Stomach (tissue), 9 donors: ENCODE results near the gene TCF7L1. TPM values are rescaled to one million over a fixed set of nuclear protein-coding genes. Genes with fewer than 3 reads are reported as not detected.

ENCODE experiments used
- DNase-seq, 2 donors: peaks; one replicate each; pipeline versions ENCODE4 v3.0.0 to v3.0.0-alpha.2; 2013 to 2019
- H3K27ac ChIP-seq, 5 donors: fragments of 200-600 bp in 4 of 5; sonication (generic) in 4 of 5; one replicate each; pipeline ENCODE4 v1.5.1; 2013 to 2019; ENCODE audit warnings: mild to moderate bottlenecking in 1 of 5, moderate library complexity in 1 of 5
- H3K27me3 ChIP-seq, 3 donors: fragments of 200-600 bp; sonication (generic); one replicate each; pipeline ENCODE4 v1.5.1; 2017 to 2019; ENCODE audit warnings: mixed run types in 1 of 3
- H3K36me3 ChIP-seq, 4 donors: fragments of 200-600 bp; sonication (generic); 1 replicate in 3 of 4; 2 replicates in 1 of 4; pipeline ENCODE4 v1.5.1; 2016 to 2019
- H3K4me1 ChIP-seq, 4 donors: fragments of 200-600 bp; sonication (generic); one replicate each; pipeline ENCODE4 v1.5.1; 2016 to 2019
- H3K4me3 ChIP-seq, 4 donors: fragments of 200-600 bp; sonication (generic) in 3 of 4; one replicate each; pipeline ENCODE4 v1.5.1; 2016 to 2019; ENCODE audit warnings: mild to moderate bottlenecking in 1 of 4
- H3K9me3 ChIP-seq, 4 donors: fragments of 200-600 bp; sonication (generic); one replicate each; pipeline ENCODE4 v1.5.1; 2016 to 2019
- EP300 ChIP-seq: sonication (generic); formaldehyde crosslinking; IDR thresholded peaks from one replicate; pipeline ENCODE4 v1.6.1; 2017; ENCODE audit warnings: antibody characterized with exemption
- POLR2A ChIP-seq, 4 donors: fragments of 450-650 bp; IDR thresholded peaks; one replicate each; pipeline ENCODE4 v1.6.1; 2016; ENCODE audit warnings: antibody characterized with exemption in 4 of 4, control low read depth in 2 of 4, mild to moderate bottlenecking in 1 of 4, moderate library complexity in 1 of 4
- POLR2AphosphoS5 ChIP-seq, 3 donors: sonication (generic); formaldehyde crosslinking; IDR thresholded peaks; one replicate each; pipeline ENCODE4 v1.6.1; 2016; ENCODE audit warnings: antibody characterized with exemption in 3 of 3
- WGBS, 5 donors: extraction: QIAGEN DNeasy Blood & Tissue Kit in 3 of 5; methylation state at CpG; one replicate each; pipeline versions ENCODE4 v1.1.5 to v1.1.7; 2013 to 2018; 5-methylcytosine and 5-hydroxymethylcytosine counted together
- intact Hi-C: fragments of 100-400 bp; cut with DNase I; formaldehyde crosslinking; loops from one replicate; pipeline ENCODE4 v1.15.1; 2023; ENCODE audit warnings: low total_unique reads
- polyA plus RNA-seq, 3 donors: library from polyadenylated mRNA; stranded (reverse); fragments of 200-250 nt; gene quantifications; one replicate each; pipeline ENCODE4 v1.2.3, GENCODE V29; 2013
- total RNA-seq, 5 donors: library from RNA; depleted of rRNA; stranded (reverse); fragments of >200 nt; gene quantifications; one replicate each; pipeline versions ENCODE4 v1.1.0 to v1.2.3, GENCODE V29; 2014 to 2016
- TF ChIP-seq, protein P1 (sequence below), 7 experiments: fragments of 450-650 bp in 4 of 7; fragments of 200-600 bp in 3 of 7; sonication (generic) in 3 of 7; IDR thresholded peaks; one replicate each; pipeline ENCODE4 v1.5.1; 2016 to 2019; ENCODE audit warnings: antibody characterized with exemption in 7 of 7, control low read depth in 2 of 7, mild to moderate bottlenecking in 1 of 7
- donor health status: healthy with polysubstance abuse.
- donor health status: Bipolar disorder and iron deficiency.
- donor health status: healthy.

TCF7L1 gene
- total and polyA plus RNA-seq, 8 donors, result 0.45 to 8.3 (median 4.9) TPM; not detected in 1

DNA sequence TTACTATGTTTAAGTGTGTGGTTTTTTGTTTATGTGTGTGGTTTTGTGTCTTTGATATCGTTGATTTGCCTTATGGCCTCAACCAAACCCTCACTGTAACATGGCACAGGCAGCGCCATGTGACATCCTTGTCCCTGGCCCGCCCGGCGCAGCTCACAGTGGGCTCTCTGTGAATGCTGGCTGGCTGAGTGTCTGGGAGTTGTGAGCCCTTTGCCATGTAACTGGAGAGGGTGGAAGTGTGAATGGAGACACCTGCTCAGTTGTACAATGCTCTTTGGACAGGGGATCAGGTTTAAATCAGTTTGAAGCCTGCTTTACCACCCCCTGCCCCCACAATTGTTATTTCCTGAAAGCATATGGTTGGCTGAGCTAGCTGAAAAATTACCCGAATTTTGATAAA lies 41.8 kb downstream of the TCF7L1 start:
- 78 to 91% (median 85%) methylated on average over 6 of the region's 6 CpGs for WGBS, 5 donors

DNA sequence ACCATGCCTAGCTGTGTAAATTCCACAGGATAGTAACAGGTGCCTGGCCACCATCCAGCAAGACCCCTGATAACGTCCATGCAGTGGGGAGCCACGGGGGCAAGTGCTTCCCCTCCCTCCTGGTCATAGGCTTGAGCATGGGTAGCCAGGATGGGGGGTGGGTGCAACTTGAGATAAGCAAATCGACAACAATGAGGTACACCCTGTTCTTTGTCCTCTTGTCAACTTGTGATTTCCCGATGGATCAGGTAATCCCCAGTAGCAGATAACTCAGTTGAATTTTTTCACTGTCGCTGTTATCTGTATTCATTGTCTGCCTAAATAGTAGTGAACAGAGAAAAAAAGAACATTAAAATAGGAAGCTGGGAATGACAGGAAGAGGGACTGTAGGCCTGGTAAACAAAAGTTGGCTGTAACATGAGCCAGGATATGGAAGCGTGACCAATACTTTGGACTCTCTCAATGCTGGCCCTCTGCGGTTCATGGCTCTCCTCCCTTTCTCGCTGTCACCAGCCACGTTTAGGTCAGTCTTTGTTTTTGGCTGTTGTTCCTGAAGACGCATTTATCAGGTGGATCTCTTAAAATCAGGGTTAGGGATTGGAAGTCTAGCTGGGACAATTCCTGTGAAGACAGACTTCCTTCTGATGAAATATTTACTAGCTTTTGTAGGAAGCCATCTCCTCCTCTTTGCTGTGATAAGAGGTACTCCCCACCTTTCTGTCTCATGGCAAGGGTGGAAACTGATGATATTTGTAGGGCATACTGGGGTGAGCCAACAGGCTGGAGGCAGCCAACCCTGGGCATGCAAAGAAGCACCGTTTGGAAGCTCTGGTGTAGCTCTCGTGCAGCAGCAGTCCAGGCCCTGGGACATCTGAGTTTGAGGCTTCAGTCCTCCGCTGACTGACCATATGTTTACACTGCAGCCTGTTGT lies 42.4 kb downstream of the TCF7L1 start:
- H3K9me3 ChIP-seq, result no peaks in the 10 kb centered on the region
- H3K36me3 ChIP-seq, result no peaks in the 10 kb centered on the region
- TF ChIP-seq EP300 (no peak), POLR2AphosphoS5 (IDR thresholded peaks at IDR 0.05) (no peak), POLR2A (IDR thresholded peaks at IDR 0.05) (no peak)
- TF ChIP-seq, protein P1, sequence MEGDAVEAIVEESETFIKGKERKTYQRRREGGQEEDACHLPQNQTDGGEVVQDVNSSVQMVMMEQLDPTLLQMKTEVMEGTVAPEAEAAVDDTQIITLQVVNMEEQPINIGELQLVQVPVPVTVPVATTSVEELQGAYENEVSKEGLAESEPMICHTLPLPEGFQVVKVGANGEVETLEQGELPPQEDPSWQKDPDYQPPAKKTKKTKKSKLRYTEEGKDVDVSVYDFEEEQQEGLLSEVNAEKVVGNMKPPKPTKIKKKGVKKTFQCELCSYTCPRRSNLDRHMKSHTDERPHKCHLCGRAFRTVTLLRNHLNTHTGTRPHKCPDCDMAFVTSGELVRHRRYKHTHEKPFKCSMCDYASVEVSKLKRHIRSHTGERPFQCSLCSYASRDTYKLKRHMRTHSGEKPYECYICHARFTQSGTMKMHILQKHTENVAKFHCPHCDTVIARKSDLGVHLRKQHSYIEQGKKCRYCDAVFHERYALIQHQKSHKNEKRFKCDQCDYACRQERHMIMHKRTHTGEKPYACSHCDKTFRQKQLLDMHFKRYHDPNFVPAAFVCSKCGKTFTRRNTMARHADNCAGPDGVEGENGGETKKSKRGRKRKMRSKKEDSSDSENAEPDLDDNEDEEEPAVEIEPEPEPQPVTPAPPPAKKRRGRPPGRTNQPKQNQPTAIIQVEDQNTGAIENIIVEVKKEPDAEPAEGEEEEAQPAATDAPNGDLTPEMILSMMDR (IDR thresholded peaks at IDR 0.05), result no peak
- WGBS, 5 donors, result 28 to 42% (median 32%) methylated on average over 13 of the region's 13 CpGs
- H3K27ac ChIP-seq, result peak overlapping the region in 1 of 5 donors; percentile 19
- no peaks in the 10 kb centered on the region for H3K27me3 ChIP-seq
- H3K4me1 ChIP-seq, result peaks cover 6 to 22% (median 10%) of the 10 kb centered on the region in 4 donors
- no peak overlapping the region for H3K4me3 ChIP-seq
- peak in 1 of 2 donors; percentile 73 for DNase-seq
- intact Hi-C loops, result no loop called here

More for the DNA sequence above, 41.8 kb downstream of the TCF7L1 start:
- peak overlapping the region in 1 of 5 donors; percentile 19 for H3K27ac ChIP-seq
- DNase-seq, result peak in 1 of 2 donors; percentile 14
- TF ChIP-seq POLR2AphosphoS5 (IDR thresholded peaks at IDR 0.05) (no peak), POLR2A (IDR thresholded peaks at IDR 0.05) (no peak), EP300 (no peak)
- TF ChIP-seq, protein P1 (IDR thresholded peaks at IDR 0.05), result no peak
- H3K4me3 ChIP-seq, result no peak overlapping the region
- intact Hi-C loops, result no loop called here
- peaks cover 5 to 19% (median 10%) of the 10 kb centered on the region in 4 donors for H3K4me1 ChIP-seq
- H3K36me3 ChIP-seq, result no peaks in the 10 kb centered on the region
- no peaks in the 10 kb centered on the region for H3K27me3 ChIP-seq
- H3K9me3 ChIP-seq, result no peaks in the 10 kb centered on the region

DNA sequence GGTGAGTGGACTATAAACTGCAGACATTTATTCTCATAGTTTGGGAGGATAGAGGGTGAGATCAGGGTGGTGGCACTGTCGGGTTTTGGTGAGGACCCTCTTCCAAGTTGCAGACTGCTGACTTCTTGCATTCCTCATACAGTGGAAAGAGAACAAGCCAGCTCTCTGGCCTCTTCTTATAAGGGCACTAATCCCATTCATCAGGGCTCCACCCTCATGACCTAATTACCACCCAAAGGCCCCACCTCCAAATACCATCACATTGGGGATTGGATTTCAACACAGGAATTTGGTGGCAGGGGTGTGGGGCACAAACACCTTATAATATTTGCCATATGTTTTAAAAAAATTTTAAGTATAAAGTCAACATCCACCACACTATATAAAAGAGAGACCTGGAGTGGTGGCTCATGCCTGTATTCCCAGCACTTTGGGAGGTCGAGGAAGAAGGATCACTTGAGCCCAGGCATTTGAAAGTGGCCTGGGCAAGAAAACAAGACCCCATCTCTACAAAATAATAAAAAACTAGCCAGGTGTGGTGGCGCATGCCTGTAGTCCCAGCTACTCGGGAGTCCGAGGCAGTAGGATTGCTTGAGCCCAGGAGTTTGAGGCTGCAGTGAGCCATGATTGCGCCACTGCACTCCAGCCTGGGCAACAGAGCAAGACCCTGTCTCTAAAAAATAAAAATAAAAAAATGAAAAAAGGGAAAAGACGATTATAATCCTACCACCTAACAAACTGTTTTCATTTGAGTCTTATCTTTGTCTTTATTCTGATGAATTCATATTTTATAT lies 44.0 kb downstream of the TCF7L1 start:
- peaks cover 10 to 37% (median 16%) of the 10 kb centered on the region in 4 donors for H3K4me1 ChIP-seq
- no peak for TF ChIP-seq POLR2A (IDR thresholded peaks at IDR 0.05)
- no peak overlapping the region for H3K4me3 ChIP-seq
- DNase-seq, result no peak
- H3K27me3 ChIP-seq, result no peaks in the 10 kb centered on the region
- no peak overlapping the region for H3K27ac ChIP-seq
- intact Hi-C loops, result no loop called here
- no peaks in the 10 kb centered on the region for H3K36me3 ChIP-seq
- WGBS, 5 donors, result 91 to 96% (median 94%) methylated on average over 7 of the region's 7 CpGs
- no peaks in the 10 kb centered on the region for H3K9me3 ChIP-seq

DNA sequence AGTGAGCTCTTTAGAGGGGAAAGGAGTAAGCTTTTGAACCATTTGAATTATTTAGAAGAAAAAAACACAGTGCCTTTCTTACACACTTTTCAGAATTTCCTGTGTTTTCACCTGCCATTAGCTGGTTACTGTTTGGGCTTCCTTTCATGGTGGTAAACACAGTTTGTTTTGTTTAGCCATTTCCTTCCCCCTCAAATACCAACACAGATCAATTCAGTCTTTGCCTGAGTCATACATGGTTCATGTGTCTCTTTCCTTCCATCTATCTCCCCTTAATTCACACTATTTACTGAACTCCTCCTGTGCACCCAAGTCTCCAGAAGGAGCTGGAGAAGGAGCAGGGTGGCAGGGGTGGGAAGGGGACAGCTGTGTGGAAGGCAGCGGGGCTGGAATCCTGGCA lies 45.0 kb downstream of the TCF7L1 start:
- no peaks in the 10 kb centered on the region for H3K27me3 ChIP-seq
- DNase-seq, result no peak
- no peaks in the 10 kb centered on the region for H3K36me3 ChIP-seq
- H3K9me3 ChIP-seq, result no peaks in the 10 kb centered on the region
- no peak overlapping the region for H3K4me3 ChIP-seq
- 93 to 100% (median 94%) methylated on average over 1 of the region's 1 CpG for WGBS, 5 donors
- intact Hi-C loops, result no loop called here
- no peak overlapping the region for H3K27ac ChIP-seq
- no peak for TF ChIP-seq POLR2AphosphoS5 (IDR thresholded peaks at IDR 0.05)
- TF ChIP-seq, protein P1 (IDR thresholded peaks at IDR 0.05), result no peak
- no peak for TF ChIP-seq EP300
- no peak for TF ChIP-seq POLR2A (IDR thresholded peaks at IDR 0.05)
- H3K4me1 ChIP-seq, result peaks cover 10 to 37% (median 16%) of the 10 kb centered on the region in 4 donors
